HepG2 (cell line): ENCODE measurements around the gene CSDE1. TPM values are rescaled to one million over a fixed set of nuclear protein-coding genes. Genes with fewer than 3 reads are reported as not detected.

Source experiments
- ATM ChIP-seq: fragments of 450-650 bp; IDR thresholded peaks from 2 replicates; pipeline ENCODE4 v1.7.1; 2017; ENCODE audit warnings: mild to moderate bottlenecking, borderline replicate concordance
- CBX5 ChIP-seq: sonication (generic); formaldehyde crosslinking; IDR thresholded peaks from 2 replicates; pipeline ENCODE4 v1.4.0; 2020; ENCODE audit warnings: missing genetic modification reagents, borderline replicate concordance
- FIP1L1 ChIP-seq: fragments of 200-400 bp; formaldehyde crosslinking; IDR thresholded peaks from 2 replicates; pipeline ENCODE4 v1.6.1; 2018; ENCODE audit warnings: low read depth, mild to moderate bottlenecking, low read length, moderate library complexity, borderline replicate concordance; ENCODE audit not compliant: insufficient read depth
- GATAD1 ChIP-seq: IDR thresholded peaks from 2 replicates; pipeline ENCODE4 v1.6.1; 2016; ENCODE audit warnings: missing genetic modification reagents, missing compliant biosample characterization
- HCFC1 ChIP-seq: fragments of 150-350 bp; IDR thresholded peaks from 2 replicates; pipeline ENCODE4 v1.6.1; 2014; ENCODE audit warnings: low read depth, low read length
- HNRNPUL1 ChIP-seq: fragments of 200-400 bp; formaldehyde crosslinking; IDR thresholded peaks from 2 replicates; pipeline ENCODE4 v1.6.1; 2017; ENCODE audit warnings: low read depth, mild to moderate bottlenecking, low read length, moderate library complexity
- HOXD1 ChIP-seq: sonication (generic); formaldehyde crosslinking; IDR thresholded peaks from 2 replicates; pipeline ENCODE4 v1.5.0; 2020; ENCODE audit warnings: missing genetic modification reagents
- IKZF4 ChIP-seq: sonication (generic); formaldehyde crosslinking; IDR thresholded peaks from 2 replicates; pipeline ENCODE4 v1.5.1; 2020; ENCODE audit warnings: borderline replicate concordance, mild to moderate bottlenecking, low read depth, missing genetic modification reagents; ENCODE audit errors: not compliant biosample characterization
- IRF2 ChIP-seq: IDR thresholded peaks from 2 replicates; pipeline ENCODE4 v1.6.1; 2018; ENCODE audit warnings: missing genetic modification reagents, missing compliant biosample characterization
- JUNB ChIP-seq: sonication (generic); formaldehyde crosslinking; IDR thresholded peaks from 2 replicates; pipeline ENCODE4 v1.8.0; 2022; ENCODE audit warnings: missing genetic modification reagents, mild to moderate bottlenecking, borderline replicate concordance
- JUND ChIP-seq: sonication (generic); formaldehyde crosslinking; IDR thresholded peaks from 2 replicates; pipeline ENCODE4 v1.8.0; 2022; ENCODE audit warnings: mild to moderate bottlenecking, missing genetic modification reagents
- KAT2B ChIP-seq: fragments of 150-350 bp; IDR thresholded peaks from 2 replicates; pipeline ENCODE4 v1.6.1; 2014; ENCODE audit warnings: low read depth, low read length, borderline replicate concordance
- MED1 ChIP-seq: sonication (generic); formaldehyde crosslinking; IDR thresholded peaks from 2 replicates; pipeline ENCODE4 v1.4.0; 2020; ENCODE audit warnings: missing genetic modification reagents
- MIXL1 ChIP-seq: IDR thresholded peaks from 2 replicates; pipeline ENCODE4 v1.6.1; 2016
- NCOA2 ChIP-seq: sonication (generic); formaldehyde crosslinking; IDR thresholded peaks from 2 replicates; pipeline ENCODE4 v1.8.0; 2022; ENCODE audit warnings: inconsistent platforms
- NCOR1 ChIP-seq: fragments of 200-600 bp; sonication (generic); IDR thresholded peaks from 2 replicates; pipeline ENCODE4 v1.7.0; 2017; ENCODE audit warnings: antibody characterized with exemption, low read length, borderline replicate concordance
- PRMT3 ChIP-seq: sonication (generic); formaldehyde crosslinking; IDR thresholded peaks from 2 replicates; pipeline ENCODE4 v1.8.1; 2022; ENCODE audit warnings: low read depth, mild to moderate bottlenecking, moderate library complexity, missing genetic modification reagents, borderline replicate concordance
- SOX13 ChIP-seq, 3 experiments: fragments of 450-650 bp in 1 of 3; sonication (generic) in 1 of 3; formaldehyde crosslinking in 1 of 3; IDR thresholded peaks in 2 of 3; conservative IDR thresholded peaks in 1 of 3; 2 replicates each; pipeline versions ENCODE4 v1.5.0 to v1.6.1; 2016 to 2020; ENCODE audit warnings: antibody characterized with exemption in 1 of 3, mild to moderate bottlenecking in 1 of 3, missing compliant biosample characterization in 1 of 3, missing genetic modification reagents in 1 of 3, moderate library complexity in 1 of 3
- SP4 ChIP-seq: sonication (generic); formaldehyde crosslinking; IDR thresholded peaks from 2 replicates; pipeline ENCODE4 v1.8.1; 2023; ENCODE audit warnings: mild to moderate bottlenecking, missing genetic modification reagents
- YEATS2 ChIP-seq: sonication (generic); formaldehyde crosslinking; IDR thresholded peaks from 2 replicates; pipeline ENCODE4 v1.4.0; 2020; ENCODE audit warnings: missing genetic modification reagents, borderline replicate concordance
- ZNF143 ChIP-seq: sonication (generic); formaldehyde crosslinking; IDR thresholded peaks from 2 replicates; pipeline ENCODE4 v1.4.0; 2020; ENCODE audit warnings: missing genetic modification reagents
- ZNF230 ChIP-seq: sonication (generic); formaldehyde crosslinking; IDR thresholded peaks from 2 replicates; pipeline ENCODE4 v1.4.0; 2020; ENCODE audit warnings: mild to moderate bottlenecking, missing genetic modification reagents
- ZNF260 ChIP-seq: sonication (generic); formaldehyde crosslinking; IDR thresholded peaks from 2 replicates; pipeline ENCODE4 v1.4.0; 2020; ENCODE audit warnings: missing genetic modification reagents, low read depth, mild to moderate bottlenecking, borderline replicate concordance
- ZNF3 ChIP-seq: IDR thresholded peaks from 2 replicates; pipeline ENCODE4 v1.7.0; 2017; ENCODE audit warnings: inconsistent platforms
- ZNF317 ChIP-seq: sonication (generic); formaldehyde crosslinking; IDR thresholded peaks from 2 replicates; pipeline ENCODE4 v1.5.0; 2020; ENCODE audit warnings: mild to moderate bottlenecking, missing genetic modification reagents
- polyA plus RNA-seq, 8 experiments: library from polyadenylated mRNA; depleted of rRNA in 3 of 8; stranded (reverse) in 7 of 8; unstranded in 1 of 8; fragments of >200 nt; fragmentation: Illumina TruSeq in 4 of 8; extraction: Trizol in 4 of 8; gene quantifications; 2 replicates each; pipeline versions ENCODE4 v1.2.1 to v1.2.3, GENCODE V29; 2011 to 2016; ENCODE audit warnings: low read depth in 4 of 8, missing spikeins in 1 of 8, mixed read lengths in 1 of 8; ENCODE audit not compliant: insufficient read depth in 1 of 8
- total RNA-seq, 5 experiments: library from RNA; depleted of rRNA; stranded (reverse); fragments of >200 nt; fragmentation: Illumina TruSeq; extraction: Trizol; gene quantifications; 2 replicates each; pipeline ENCODE4 v1.2.3, GENCODE V29; 2016; ENCODE audit warnings: low read depth in 1 of 5
- TF ChIP-seq, protein P1 (sequence below): sonication (generic); formaldehyde crosslinking; IDR thresholded peaks from 2 replicates; pipeline ENCODE4 v1.4.0; 2020; ENCODE audit warnings: missing genetic modification reagents
- TF ChIP-seq, protein P2 (sequence below): sonication (generic); formaldehyde crosslinking; IDR thresholded peaks from 2 replicates; pipeline ENCODE4 v1.5.0; 2020; ENCODE audit warnings: missing genetic modification reagents, mild to moderate bottlenecking, borderline replicate concordance

CSDE1 gene
- total and polyA plus RNA-seq, 2 of the 13 experiments (the other 11 are each of a cell fraction or from before 2014, with no cell fraction given) = 150 to 313 TPM

DNA sequence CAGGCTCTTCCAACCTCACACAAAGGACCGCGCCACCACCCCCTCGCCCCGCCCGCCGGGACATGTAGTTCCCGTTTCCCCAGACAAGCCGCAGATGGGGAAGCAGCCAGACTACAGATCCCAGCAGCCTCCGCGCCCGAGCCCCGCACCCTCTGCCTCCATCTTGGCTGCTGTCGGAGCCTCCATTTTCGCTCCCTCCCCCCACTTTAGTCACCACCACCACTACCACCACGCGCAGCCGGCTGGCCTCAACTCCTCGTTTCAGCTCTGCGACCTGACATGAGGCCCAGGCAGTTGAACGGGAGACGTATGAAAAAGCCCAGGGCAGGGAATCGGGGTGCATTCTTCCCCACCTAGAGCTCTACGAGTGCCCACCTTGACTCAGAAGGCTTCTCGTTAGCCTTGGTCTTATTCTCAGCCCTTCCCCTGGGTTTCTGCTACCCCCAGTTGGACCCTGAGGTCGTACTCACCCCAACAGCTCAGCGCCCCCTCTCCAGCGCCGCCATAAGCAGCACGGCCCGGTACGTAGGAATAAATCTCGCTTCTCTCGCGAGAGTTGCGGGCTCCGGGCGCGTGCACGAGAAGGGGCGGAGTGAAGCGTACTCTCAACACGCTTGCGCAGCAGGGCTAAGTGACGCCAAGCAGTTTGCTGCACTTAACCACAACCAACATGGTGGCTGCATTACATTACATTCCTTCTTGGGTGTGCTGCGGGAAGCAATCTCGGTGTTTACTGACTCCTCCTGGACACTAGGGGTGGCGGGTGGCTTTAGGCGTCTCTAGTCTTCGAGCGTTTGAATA is at the start of gene CSDE1 (continued):
- no peak for TF ChIP-seq ZNF260 (CRISPR knock-in tag)
- TF ChIP-seq, protein P1, sequence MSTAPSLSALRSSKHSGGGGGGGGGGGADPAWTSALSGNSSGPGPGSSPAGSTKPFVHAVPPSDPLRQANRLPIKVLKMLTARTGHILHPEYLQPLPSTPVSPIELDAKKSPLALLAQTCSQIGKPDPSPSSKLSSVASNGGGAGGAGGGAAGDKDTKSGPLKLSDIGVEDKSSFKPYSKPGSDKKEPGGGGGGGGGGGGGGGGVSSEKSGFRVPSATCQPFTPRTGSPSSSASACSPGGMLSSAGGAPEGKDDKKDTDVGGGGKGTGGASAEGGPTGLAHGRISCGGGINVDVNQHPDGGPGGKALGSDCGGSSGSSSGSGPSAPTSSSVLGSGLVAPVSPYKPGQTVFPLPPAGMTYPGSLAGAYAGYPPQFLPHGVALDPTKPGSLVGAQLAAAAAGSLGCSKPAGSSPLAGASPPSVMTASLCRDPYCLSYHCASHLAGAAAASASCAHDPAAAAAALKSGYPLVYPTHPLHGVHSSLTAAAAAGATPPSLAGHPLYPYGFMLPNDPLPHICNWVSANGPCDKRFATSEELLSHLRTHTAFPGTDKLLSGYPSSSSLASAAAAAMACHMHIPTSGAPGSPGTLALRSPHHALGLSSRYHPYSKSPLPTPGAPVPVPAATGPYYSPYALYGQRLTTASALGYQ (CRISPR knock-in tag) = no peak
- TF ChIP-seq HCFC1 = peak; percentile 88
- no peak for TF ChIP-seq JUNB (CRISPR knock-in tag)
- TF ChIP-seq PRMT3 (CRISPR knock-in tag) = no peak
- peak; percentile 82 for TF ChIP-seq GATAD1
- TF ChIP-seq ZNF317 (CRISPR knock-in tag) = 0 out of 2 replicates have a peak, but pooled peaks have one; percentile 11
- TF ChIP-seq NCOA2 (CRISPR knock-in tag) = peak; percentile 39; the same call in 1 of the 2 replicates
- 0 out of 2 replicates have a peak, but pooled peaks have one; percentile 23 for TF ChIP-seq FIP1L1
- TF ChIP-seq MED1 (CRISPR knock-in tag) = peak; percentile 58; the same call in 1 of the 2 replicates
- TF ChIP-seq SP4 (CRISPR knock-in tag) = peak; percentile 62
- peak; percentile 21; the same call in 1 of the 2 replicates for TF ChIP-seq MIXL1 (CRISPR knock-in tag)
- peak; percentile 37 for TF ChIP-seq IKZF4 (CRISPR knock-in tag)
- peak; percentile 53; the same call in 1 of the 2 replicates for TF ChIP-seq NCOR1
- no peak for TF ChIP-seq ATM
- TF ChIP-seq JUND (CRISPR knock-in tag) = no peak
- no peak; the same call in 1 of the 2 replicates for TF ChIP-seq CBX5
- TF ChIP-seq, protein P2, sequence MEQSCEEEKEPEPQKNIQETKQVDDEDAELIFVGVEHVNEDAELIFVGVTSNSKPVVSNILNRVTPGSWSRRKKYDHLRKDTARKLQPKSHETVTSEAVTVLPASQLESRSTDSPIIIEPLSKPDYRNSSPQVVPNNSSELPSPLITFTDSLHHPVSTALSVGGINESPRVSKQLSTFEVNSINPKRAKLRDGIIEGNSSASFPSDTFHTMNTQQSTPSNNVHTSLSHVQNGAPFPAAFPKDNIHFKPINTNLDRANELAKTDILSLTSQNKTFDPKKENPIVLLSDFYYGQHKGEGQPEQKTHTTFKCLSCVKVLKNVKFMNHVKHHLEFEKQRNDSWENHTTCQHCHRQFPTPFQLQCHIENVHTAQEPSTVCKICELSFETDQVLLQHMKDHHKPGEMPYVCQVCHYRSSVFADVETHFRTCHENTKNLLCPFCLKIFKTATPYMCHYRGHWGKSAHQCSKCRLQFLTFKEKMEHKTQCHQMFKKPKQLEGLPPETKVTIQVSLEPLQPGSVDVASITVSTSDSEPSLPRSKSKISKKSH (CRISPR knock-in tag) = peak; percentile 85; the same call in 1 of the 2 replicates
- 0 out of 2 replicates have a peak, but pooled peaks have one; percentile 19 for TF ChIP-seq SOX13 (IDR thresholded peaks at IDR 0.05)
- TF ChIP-seq SOX13 (CRISPR knock-in tag; conservative IDR thresholded peaks at IDR 0.05 in 1 of 2, IDR thresholded peaks at IDR 0.05 in 1 of 2) = peak in 1 of 2 experiments; percentile 21; a peak in 1 of 4 replicates
- no peak for TF ChIP-seq HNRNPUL1
- TF ChIP-seq KAT2B = no peak
- no peak for TF ChIP-seq HOXD1 (CRISPR knock-in tag)
- peak; percentile 91 for TF ChIP-seq ZNF143 (CRISPR knock-in tag)
- peak; percentile 86; the same call in 1 of the 2 replicates for TF ChIP-seq YEATS2
- TF ChIP-seq ZNF3 (CRISPR knock-in tag) = no peak
- TF ChIP-seq IRF2 (CRISPR knock-in tag) = peak; percentile 60; the same call in 1 of the 2 replicates
- TF ChIP-seq ZNF230 (CRISPR knock-in tag) = no peak; the same call in 1 of the 2 replicates
